Osteocyte (in vitro differentiated cells): ENCODE measurements around the gene C17orf107. TPM values are rescaled to one million over a fixed set of nuclear protein-coding genes. Genes with fewer than 3 reads are reported as not detected.
A peak's percentile ranks its signal among the peaks of the same experiment; 100 is the strongest.

Source experiments
- DNase-seq: peaks from one replicate; pipeline ENCODE4 v3.0.0; 2021; ENCODE audit warnings: mixed read lengths; ENCODE audit not compliant: unreplicated experiment; ENCODE audit errors: extremely low spot score
- H3K27ac Mint-ChIP-seq: one replicate; pipeline ENCODE4 v1.8.0; 2021; ENCODE audit warnings: mild to moderate bottlenecking, mixed read lengths; ENCODE audit not compliant: unreplicated experiment
- H3K27me3 Mint-ChIP-seq: one replicate; pipeline ENCODE4 v1.8.0; 2021; ENCODE audit warnings: mixed read lengths; ENCODE audit not compliant: unreplicated experiment
- H3K36me3 Mint-ChIP-seq: one replicate; pipeline ENCODE4 v1.8.0; 2021; ENCODE audit warnings: mixed read lengths; ENCODE audit not compliant: unreplicated experiment
- H3K4me1 Mint-ChIP-seq: one replicate; pipeline ENCODE4 v1.8.0; 2021; ENCODE audit warnings: mixed read lengths; ENCODE audit not compliant: unreplicated experiment
- H3K4me3 Mint-ChIP-seq: one replicate; pipeline ENCODE4 v1.8.0; 2021; ENCODE audit warnings: mild to moderate bottlenecking, moderate library complexity, mixed read lengths; ENCODE audit not compliant: unreplicated experiment
- H3K9me3 Mint-ChIP-seq: one replicate; pipeline ENCODE4 v1.8.0; 2021; ENCODE audit warnings: mixed read lengths; ENCODE audit not compliant: unreplicated experiment
- total RNA-seq: library from RNA; stranded (reverse); gene quantifications from 2 replicates; pipeline ENCODE4 v1.2.1, GENCODE V29; 2021
- TF ChIP-seq, protein P1 (sequence below): fragments of 200-600 bp; sonication (generic); IDR thresholded peaks from 2 replicates; pipeline ENCODE4 v1.5.0; 2021; ENCODE audit warnings: antibody characterized with exemption, mild to moderate bottlenecking, moderate library complexity

C17orf107 gene
- total RNA-seq, 1 donor from 2014 or later: 0.78 TPM

DNA sequence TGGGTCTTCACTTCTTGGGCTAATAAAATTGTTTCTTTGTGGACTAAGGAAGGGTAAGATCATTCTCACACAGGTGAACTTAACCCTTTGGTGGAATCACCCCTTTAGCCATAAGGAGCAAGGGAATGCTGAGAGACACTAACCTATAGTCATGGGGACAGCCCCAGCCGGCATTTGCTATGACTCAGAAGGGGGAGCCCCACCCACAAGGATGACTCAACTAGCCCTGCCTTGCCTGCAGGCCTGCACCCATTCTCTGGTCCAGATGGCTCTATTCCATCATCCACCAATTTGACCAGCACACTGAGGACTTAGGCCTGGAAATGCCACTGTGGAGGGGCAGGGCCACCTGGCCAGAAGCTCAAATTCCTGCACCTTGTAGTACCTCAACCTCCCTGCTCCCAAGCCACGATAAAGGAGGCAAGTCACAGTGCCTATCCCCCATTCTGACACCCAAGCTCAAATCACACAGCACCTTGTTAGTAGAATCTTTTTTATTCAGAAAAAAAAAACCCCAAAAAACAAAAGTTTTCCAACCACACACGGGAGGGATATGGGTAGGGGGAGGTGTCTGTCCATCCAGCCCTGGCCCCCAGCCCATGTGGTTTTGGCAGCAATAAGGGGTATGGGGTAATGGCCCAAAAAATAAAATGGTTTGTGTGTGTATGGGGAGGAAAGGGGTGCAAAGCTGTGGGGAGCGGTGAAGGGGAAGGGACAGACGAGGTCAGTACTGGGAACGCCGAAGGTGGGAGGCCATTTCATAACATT lies 46.0 kb downstream of the C17orf107 start:
- Mint-ChIP-seq H3K9me3 (no peaks in the 10 kb centered on the region), H3K27me3 (no peaks in the 10 kb centered on the region), H3K4me3 (peak overlapping the region; percentile 62), H3K36me3 (peaks cover 21% of the 10 kb centered on the region), H3K4me1 (peaks cover 51% of the 10 kb centered on the region), H3K27ac (peak overlapping the region; percentile 88)
- TF ChIP-seq, protein P1, sequence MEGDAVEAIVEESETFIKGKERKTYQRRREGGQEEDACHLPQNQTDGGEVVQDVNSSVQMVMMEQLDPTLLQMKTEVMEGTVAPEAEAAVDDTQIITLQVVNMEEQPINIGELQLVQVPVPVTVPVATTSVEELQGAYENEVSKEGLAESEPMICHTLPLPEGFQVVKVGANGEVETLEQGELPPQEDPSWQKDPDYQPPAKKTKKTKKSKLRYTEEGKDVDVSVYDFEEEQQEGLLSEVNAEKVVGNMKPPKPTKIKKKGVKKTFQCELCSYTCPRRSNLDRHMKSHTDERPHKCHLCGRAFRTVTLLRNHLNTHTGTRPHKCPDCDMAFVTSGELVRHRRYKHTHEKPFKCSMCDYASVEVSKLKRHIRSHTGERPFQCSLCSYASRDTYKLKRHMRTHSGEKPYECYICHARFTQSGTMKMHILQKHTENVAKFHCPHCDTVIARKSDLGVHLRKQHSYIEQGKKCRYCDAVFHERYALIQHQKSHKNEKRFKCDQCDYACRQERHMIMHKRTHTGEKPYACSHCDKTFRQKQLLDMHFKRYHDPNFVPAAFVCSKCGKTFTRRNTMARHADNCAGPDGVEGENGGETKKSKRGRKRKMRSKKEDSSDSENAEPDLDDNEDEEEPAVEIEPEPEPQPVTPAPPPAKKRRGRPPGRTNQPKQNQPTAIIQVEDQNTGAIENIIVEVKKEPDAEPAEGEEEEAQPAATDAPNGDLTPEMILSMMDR: no peak
- no peak for DNase-seq

GRCh38 chr17:4945944-4946280 lies 46.6 kb downstream of the C17orf107 start:
- Mint-ChIP-seq H3K4me3 (peak overlapping the region; percentile 92), H3K4me1 (peaks cover 55% of the 10 kb centered on the region), H3K27ac (peak overlapping the region; percentile 88), H3K27me3 (no peaks in the 10 kb centered on the region), H3K36me3 (peaks cover 21% of the 10 kb centered on the region), H3K9me3 (no peaks in the 10 kb centered on the region)
- no peak for DNase-seq
- TF ChIP-seq, protein P1: no peak

DNA sequence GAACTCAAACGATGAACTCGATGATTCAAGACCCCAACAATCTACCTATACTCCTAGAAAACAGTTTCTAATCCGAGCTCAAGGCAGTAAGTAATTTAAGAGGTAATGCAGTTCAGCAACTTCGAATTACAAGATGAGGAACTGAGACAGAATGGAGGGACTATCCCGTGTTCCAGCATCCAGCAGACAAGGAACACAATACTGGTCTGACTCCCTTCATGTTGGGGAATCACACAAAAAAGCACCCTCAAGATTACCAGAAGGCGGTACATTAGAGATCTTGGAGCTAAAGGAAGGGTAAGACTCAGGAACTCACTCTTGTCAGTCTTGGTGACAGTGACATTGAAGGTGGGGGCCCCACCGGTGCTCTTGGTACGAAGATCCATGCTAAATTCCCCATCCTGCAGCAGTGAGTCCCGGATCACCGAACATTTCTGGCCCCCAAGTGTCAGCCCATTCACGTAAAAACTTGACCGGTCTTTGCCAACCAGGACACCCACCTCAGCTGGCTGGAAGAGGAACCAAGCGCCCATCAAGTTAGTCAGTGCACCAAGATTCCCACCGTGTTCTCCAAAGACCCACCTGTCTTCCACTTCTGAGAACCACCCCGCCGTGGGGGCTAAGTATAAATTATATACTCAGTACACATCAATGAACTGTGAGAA lies 47.1 kb downstream of the C17orf107 start:
- TF ChIP-seq, protein P1: no peak
- DNase-seq: no peak
- peaks cover 21% of the 10 kb centered on the region for H3K36me3 Mint-ChIP-seq
- H3K4me1 Mint-ChIP-seq: peaks cover 54% of the 10 kb centered on the region
- no peaks in the 10 kb centered on the region for H3K9me3 Mint-ChIP-seq
- H3K4me3 Mint-ChIP-seq: peak overlapping the region; percentile 92
- peak overlapping the region; percentile 73 for H3K27ac Mint-ChIP-seq
- H3K27me3 Mint-ChIP-seq: no peaks in the 10 kb centered on the region

DNA sequence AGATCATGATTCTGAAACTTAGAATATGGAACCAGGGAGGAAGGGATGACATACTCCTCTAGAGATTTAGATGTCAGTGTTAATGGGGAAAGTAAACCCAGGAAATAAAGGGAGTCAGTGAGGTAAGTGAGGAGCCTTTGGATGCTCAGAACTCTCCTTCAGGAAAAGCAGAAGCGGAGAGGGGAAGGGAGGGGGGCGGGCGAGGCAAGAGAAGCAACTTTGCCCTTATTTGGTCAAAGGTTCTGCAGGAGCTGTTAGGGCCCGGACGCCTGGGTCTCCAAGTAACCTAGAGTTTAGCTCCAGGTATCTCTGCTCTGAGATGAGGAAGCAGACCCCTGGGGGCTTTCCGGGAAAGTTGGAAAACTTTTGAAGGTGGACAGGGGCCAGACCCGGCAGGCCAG lies 47.7 kb downstream of the C17orf107 start:
- Mint-ChIP-seq H3K9me3 (no peaks in the 10 kb centered on the region), H3K27ac (peak overlapping the region; percentile 73)

More for the DNA sequence above, 47.7 kb downstream of the C17orf107 start:
- TF ChIP-seq, protein P1: no peak
- H3K4me3 Mint-ChIP-seq: peak overlapping the region; percentile 92
- no peak for DNase-seq
- H3K36me3 Mint-ChIP-seq: peaks cover 17% of the 10 kb centered on the region
- H3K4me1 Mint-ChIP-seq: peaks cover 48% of the 10 kb centered on the region
- no peaks in the 10 kb centered on the region for H3K27me3 Mint-ChIP-seq
